ENCODE results near the gene MRPL53. TPM values are rescaled to one million over a fixed set of nuclear protein-coding genes. Genes with fewer than 3 reads are reported as not detected.
A peak's percentile ranks its signal among the peaks of the same experiment; 100 is the strongest.

Gene MRPL53
- total and polyA plus RNA-seq, 9 of the 15 experiments (the other 6 are each of a cell fraction or from before 2014, with no cell fraction given) = 11.5 to 87.9 (median 41.1) TPM

DNA sequence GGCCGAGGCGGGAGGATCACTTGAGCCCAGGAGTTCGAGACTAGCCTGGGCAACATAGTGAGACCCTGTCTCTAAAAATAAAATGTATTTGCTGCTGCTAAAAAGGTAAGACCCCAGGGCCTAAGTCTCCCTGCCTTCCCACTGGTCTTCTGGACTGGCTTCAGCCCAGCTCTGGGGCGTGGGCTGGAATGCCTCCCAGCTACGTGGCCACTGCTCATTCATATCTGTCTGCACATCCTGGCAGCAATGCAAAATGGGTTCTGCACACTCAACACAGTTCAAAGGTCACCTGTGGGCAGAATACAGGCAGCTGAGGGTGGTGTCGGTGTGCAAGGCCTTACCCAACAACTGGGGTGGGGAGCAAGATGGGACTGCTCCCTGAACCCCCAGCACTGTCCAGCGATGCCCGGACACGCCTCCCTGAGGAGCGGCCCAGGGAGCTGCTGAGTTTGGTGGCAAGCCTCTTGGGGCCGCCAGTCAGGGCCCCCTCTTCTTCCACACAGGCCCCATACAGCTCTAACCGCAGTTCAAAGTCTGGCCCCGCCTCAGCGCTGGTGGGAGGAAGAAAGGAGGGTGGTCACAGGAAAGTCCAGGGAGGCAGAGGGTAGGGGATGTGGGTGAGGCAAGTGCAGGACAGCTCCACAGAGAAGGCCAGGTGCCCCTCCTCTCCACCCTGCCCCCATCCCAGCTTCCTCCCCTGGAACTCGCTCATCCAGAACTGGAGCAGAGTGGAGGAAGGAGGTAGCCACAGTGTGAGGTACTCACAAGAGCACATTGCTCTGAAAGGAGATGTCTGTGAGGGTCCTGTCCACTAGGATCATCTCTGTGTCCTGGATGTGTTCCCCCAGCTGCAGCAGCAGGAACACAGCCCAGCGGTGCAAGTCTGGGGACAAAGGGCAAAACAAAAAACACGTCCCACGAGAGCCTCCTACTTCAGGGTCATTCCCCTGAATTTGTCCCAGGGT lies 42.7 kb downstream of the MRPL53 start:
- no peak overlapping the region for H3K27ac ChIP-seq (ENCODE audit: extremely low read depth, low read depth, low read length)
- 54% methylated on average over 15 of the region's 18 CpGs for WGBS (ENCODE audit: insufficient coverage, low coverage, missing lambda C conversion rate)
- in situ Hi-C loops (cut with MboI) = no loop called here
- no peak overlapping the region for H3K4me2 ChIP-seq (ENCODE audit: insufficient read depth, low read length)
- H3K4me3 ChIP-seq = no peak overlapping the region
- ChIA-PET CTCF (ENCODE audit: low intra/inter-chr PET ratio) (no interaction called here), POLR2A (interaction anchor here (0.5 to 0.9 kb wide), 4 partner anchors 10 to 579 kb away, joined by 3 to 5 read pairs (median 4); no protein-coding TSS in a partner anchor)
- H2AFZ ChIP-seq (ENCODE audit: low read depth, low read length) = no peak overlapping the region
- no peaks in the 10 kb centered on the region for H3K27me3 ChIP-seq (ENCODE audit: control insufficient read depth in 2 of 2, insufficient read depth in 2 of 2, low read length in 2 of 2)
- intact Hi-C loops (cut with micrococcal nuclease) = no loop called here
- no peak for DNase-seq (ENCODE audit: extremely low read depth in 1 of 4, low spot score in 3 of 4)
- H3K36me3 ChIP-seq (ENCODE audit: control insufficient read depth, insufficient read depth, low read length) = no peaks in the 10 kb centered on the region
- no peaks in the 10 kb centered on the region for H3K9me3 ChIP-seq (replicated peaks; ENCODE audit: control insufficient read depth, insufficient read depth, low read depth, low read length)
- peak overlapping the region in 1 of 2 experiments; percentile 48; a peak in 1 of 4 replicates for H3K9ac ChIP-seq (ENCODE audit: insufficient read depth in 1 of 2, low read depth in 2 of 2, low read length in 2 of 2)
- no peaks in the 10 kb centered on the region for H3K9me1 ChIP-seq (ENCODE audit: control insufficient read depth, insufficient read depth, low read length)
- H4K20me1 ChIP-seq (replicated peaks; ENCODE audit: control insufficient read depth, insufficient read depth, low read length) = no peaks in the 10 kb centered on the region
- BruUV-seq (replicated peaks) = no TSS peak
- H3K4me1 ChIP-seq (replicated peaks in 1 of 2; ENCODE audit: control insufficient read depth in 2 of 2, insufficient read depth in 2 of 2, low read length in 2 of 2) = peaks cover 0 to 16% of the 10 kb centered on the region in 2 experiments; a peak in 1 of 5 replicates
- H3K79me2 ChIP-seq (ENCODE audit: control insufficient read depth, insufficient read depth, low read length) = no peaks in the 10 kb centered on the region
- no peak for ATAC-seq
- no peak for FAIRE-seq
- TF ChIP-seq RNF219 (CRISPR knock-in tag; IDR thresholded peaks at IDR 0.05) = no peak
- TF ChIP-seq HOMEZ (CRISPR knock-in tag; IDR thresholded peaks at IDR 0.05) = no peak
- TF ChIP-seq NR2C1 (IDR thresholded peaks at IDR 0.05) = no peak
- TF ChIP-seq NR2C1 (tag; IDR thresholded peaks at IDR 0.05) = no peak
- TF ChIP-seq POU5F1 (IDR thresholded peaks at IDR 0.05; ENCODE audit: borderline replicate concordance, low read depth, low read length, partially characterized antibody) = no peak
- no peak for TF ChIP-seq ELF4 (CRISPR knock-in tag; IDR thresholded peaks at IDR 0.05)
- no peak for TF ChIP-seq ATF6 (CRISPR knock-in tag; IDR thresholded peaks at IDR 0.05)
- no peak for TF ChIP-seq HNRNPUL1 (IDR thresholded peaks at IDR 0.05; ENCODE audit: low read length)
